ENCODE data around the gene MARCHF10.

DNA sequence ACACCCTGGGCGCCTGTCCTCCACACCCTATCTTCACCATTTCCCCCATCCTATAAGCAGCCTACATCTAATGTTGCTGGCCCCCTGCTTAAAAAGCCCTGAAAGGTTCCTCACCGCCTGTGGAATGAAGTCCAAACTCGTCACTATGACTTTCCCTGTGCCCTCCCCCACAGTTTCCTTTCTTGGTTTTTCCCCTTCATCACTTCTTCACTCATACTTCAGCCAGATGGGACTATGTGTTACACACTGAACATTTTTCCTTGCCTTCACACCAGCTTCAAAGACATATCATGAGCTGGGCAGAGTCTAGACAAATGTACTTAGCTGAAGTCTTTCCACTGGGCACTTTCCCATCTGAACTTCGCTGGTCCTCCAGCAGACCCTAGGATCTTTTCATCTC, 1.5 kb upstream of the MARCHF10 start:
- TF ChIP-seq, protein P1, sequence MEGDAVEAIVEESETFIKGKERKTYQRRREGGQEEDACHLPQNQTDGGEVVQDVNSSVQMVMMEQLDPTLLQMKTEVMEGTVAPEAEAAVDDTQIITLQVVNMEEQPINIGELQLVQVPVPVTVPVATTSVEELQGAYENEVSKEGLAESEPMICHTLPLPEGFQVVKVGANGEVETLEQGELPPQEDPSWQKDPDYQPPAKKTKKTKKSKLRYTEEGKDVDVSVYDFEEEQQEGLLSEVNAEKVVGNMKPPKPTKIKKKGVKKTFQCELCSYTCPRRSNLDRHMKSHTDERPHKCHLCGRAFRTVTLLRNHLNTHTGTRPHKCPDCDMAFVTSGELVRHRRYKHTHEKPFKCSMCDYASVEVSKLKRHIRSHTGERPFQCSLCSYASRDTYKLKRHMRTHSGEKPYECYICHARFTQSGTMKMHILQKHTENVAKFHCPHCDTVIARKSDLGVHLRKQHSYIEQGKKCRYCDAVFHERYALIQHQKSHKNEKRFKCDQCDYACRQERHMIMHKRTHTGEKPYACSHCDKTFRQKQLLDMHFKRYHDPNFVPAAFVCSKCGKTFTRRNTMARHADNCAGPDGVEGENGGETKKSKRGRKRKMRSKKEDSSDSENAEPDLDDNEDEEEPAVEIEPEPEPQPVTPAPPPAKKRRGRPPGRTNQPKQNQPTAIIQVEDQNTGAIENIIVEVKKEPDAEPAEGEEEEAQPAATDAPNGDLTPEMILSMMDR (conservative IDR thresholded peaks at IDR 0.05 in 1 of 2, IDR thresholded peaks at IDR 0.05 in 1 of 2; ENCODE audit: low read depth in 1 of 2, low read length in 2 of 2), result no peak
- no peak for TF ChIP-seq EZH2 (IDR thresholded peaks at IDR 0.05; ENCODE audit: low read length, missing control alignments)

All from fibroblast of lung (primary cell).